GM23248 (cell line): ENCODE measurements around the gene PARD3B.

ENCODE experiments used
- EZH2 ChIP-seq: fragments of 200-600 bp; sonication (generic); IDR thresholded peaks from 2 replicates; pipeline ENCODE4 v1.6.1; 2018; ENCODE audit warnings: antibody characterized with exemption, mild to moderate bottlenecking; ENCODE audit not compliant: insufficient read depth, poor library complexity, severe bottlenecking
- EZH2phosphoT487 ChIP-seq: fragments of 200-600 bp; sonication (generic); IDR thresholded peaks from 2 replicates; pipeline ENCODE4 v1.6.1; 2018; ENCODE audit warnings: antibody characterized with exemption, moderate library complexity, mild to moderate bottlenecking, low read depth; ENCODE audit not compliant: insufficient read depth

- no peak for TF ChIP-seq EZH2
- TF ChIP-seq EZH2phosphoT487 = no peak
Observed at GRCh38 chr2:204900487-204900886, 355.2 kb downstream of the PARD3B start.
